ENCODE results near the gene PDE9A.

Gene PDE9A

GRCh38 chr21:42761776-42762335 lies 108.4 kb downstream of the PDE9A start:
- Histone ChIP-seq H3K27ac (replicated peaks) (no peak overlapping the region), H3K27me3 (ENCODE audit: insufficient read depth, poor library complexity, severe bottlenecking) (no peaks in the 10 kb centered on the region), H3K4me3 (replicated peaks; ENCODE audit: insufficient read depth, low read length) (no peak overlapping the region)
- no peak for TF ChIP-seq REST (IDR thresholded peaks at IDR 0.05; ENCODE audit: insufficient replicate concordance, low read depth)
- TF ChIP-seq CTCF (IDR thresholded peaks at IDR 0.05; ENCODE audit: insufficient read depth, low read length): no peak
- no peak for TF ChIP-seq SPI1 (IDR thresholded peaks at IDR 0.05; ENCODE audit: borderline replicate concordance, low read depth)
- no peak for TF ChIP-seq GABPA (IDR thresholded peaks at IDR 0.05; ENCODE audit: low read depth)
- TF ChIP-seq POLR2AphosphoS5 (IDR thresholded peaks at IDR 0.05; ENCODE audit: low read depth): no peak
- DNase-seq (ENCODE audit: low read depth in 1 of 2, low spot score in 1 of 2): no peak

DNA sequence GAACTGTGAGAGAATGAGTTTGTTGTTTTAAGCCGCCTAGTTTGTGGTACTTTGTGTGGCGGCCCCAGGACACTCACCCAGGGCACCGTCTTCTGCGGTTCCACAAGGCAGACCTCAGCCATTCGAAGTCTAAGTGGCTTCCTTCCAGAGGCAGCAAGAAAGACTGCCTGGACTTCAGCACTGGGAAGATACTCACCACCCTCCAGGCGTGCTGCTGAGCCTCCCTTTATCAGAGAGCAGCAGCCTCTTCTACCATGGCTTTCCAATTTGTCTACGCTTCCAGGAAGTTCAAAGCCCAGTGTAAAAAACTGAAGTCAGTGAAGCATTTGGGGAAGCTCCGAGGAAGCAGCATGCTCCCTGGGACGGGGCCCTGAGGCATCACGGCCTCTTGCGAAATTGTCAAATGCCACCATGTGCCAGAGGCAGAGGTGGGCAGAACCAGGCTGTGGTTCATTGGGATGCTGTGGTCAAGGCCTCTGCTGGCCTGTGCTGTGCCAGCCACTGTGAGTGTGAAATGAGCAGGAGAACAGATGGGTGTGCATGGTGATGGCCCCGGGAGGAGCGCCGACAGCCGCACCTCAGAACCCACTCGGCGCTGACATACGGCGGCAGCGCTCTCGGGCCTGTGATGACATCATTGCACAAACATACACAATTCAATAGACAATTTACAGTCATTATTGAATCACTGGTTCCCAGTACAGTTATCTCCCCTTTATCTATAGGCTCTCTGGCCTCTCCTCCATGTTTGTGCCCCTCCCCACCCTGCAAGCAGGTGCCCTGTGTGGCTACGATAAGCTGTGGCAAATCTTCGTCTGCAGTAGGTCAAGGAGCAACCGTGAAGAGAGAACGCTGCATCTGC lies 110.4 kb downstream of the PDE9A start:
- no peak overlapping the region for H3K27ac ChIP-seq (replicated peaks)
- TF ChIP-seq REST (IDR thresholded peaks at IDR 0.05; ENCODE audit: insufficient replicate concordance, low read depth): no peak
- no peak for TF ChIP-seq CTCF (IDR thresholded peaks at IDR 0.05; ENCODE audit: insufficient read depth, low read length)
- TF ChIP-seq GABPA (IDR thresholded peaks at IDR 0.05; ENCODE audit: low read depth): no peak
- TF ChIP-seq SPI1 (IDR thresholded peaks at IDR 0.05; ENCODE audit: borderline replicate concordance, low read depth): no peak
- no peaks in the 10 kb centered on the region for H3K27me3 ChIP-seq (ENCODE audit: insufficient read depth, poor library complexity, severe bottlenecking)
- no peak overlapping the region for H3K4me3 ChIP-seq (replicated peaks; ENCODE audit: insufficient read depth, low read length)
- peak; percentile 39 to 70 for DNase-seq (ENCODE audit: low read depth in 1 of 2, low spot score in 1 of 2)

DNA sequence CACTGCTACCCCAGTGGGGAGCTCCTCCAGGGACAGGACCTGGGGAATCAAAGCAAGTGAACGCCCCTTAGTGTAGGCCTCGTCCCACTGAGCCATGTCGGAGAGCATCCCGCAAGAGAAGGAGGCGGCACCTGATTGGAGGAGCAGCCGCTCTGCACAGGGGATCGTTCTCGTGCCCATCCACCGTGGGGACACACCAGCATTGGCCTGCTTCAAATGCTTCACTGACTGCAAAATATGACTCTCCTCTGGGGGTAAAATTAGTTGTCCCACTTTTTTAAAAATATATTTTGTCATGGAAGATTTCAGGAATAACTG lies 111.0 kb downstream of the PDE9A start:
- Histone ChIP-seq H3K4me3 (replicated peaks; ENCODE audit: insufficient read depth, low read length) (no peak overlapping the region), H3K27ac (replicated peaks) (no peak overlapping the region), H3K27me3 (ENCODE audit: insufficient read depth, poor library complexity, severe bottlenecking) (no peaks in the 10 kb centered on the region)
- DNase-seq (ENCODE audit: low read depth in 1 of 2, low spot score in 1 of 2): no peak
- no peak for TF ChIP-seq REST (IDR thresholded peaks at IDR 0.05; ENCODE audit: insufficient replicate concordance, low read depth)
- TF ChIP-seq GABPA (IDR thresholded peaks at IDR 0.05; ENCODE audit: low read depth): no peak
- no peak for TF ChIP-seq POLR2AphosphoS5 (IDR thresholded peaks at IDR 0.05; ENCODE audit: low read depth)
- no peak for TF ChIP-seq CTCF (IDR thresholded peaks at IDR 0.05; ENCODE audit: insufficient read depth, low read length)
- no peak for TF ChIP-seq SPI1 (IDR thresholded peaks at IDR 0.05; ENCODE audit: borderline replicate concordance, low read depth)
